ENCODE data around the gene FOXP1. TPM values are rescaled to one million over a fixed set of nuclear protein-coding genes. Genes with fewer than 3 reads are reported as not detected.

Gene FOXP1
- total RNA-seq, 1 donor from 2014 or later: 195 TPM

DNA sequence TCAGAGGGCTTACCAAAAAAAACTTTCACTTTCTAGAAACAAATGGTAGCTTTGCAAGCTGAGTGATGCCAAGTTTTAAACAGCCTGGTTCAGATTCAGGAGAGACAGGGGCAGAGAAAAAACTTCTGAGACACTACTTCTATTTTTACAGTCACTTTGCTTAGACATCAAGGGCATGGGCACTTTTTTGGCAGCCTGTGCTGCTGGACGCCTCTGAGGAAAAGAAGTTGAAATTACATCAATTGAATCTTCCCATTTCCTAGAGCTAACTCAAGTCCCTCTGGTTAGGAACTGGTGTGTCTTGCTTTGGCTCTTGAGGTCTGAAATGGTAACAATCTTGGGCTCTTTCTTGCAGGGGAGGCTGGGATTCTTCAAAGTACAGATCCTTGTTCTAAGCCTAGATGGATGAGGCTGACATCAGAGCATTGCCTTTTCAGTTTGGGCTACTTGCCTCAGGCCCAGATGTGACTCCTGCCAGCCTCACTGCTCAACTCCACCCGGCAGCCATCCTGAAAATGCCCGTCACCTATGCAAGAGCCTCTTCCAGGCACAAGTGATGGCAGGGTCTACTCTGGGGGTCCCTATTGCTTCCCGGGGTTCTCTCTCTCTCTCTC lies 357.5 kb downstream of the FOXP1 start:
- Mint-ChIP-seq H3K9me3 (ENCODE audit: unreplicated experiment) (peaks cover 3% of the 10 kb centered on the region), H3K4me3 (ENCODE audit: unreplicated experiment) (no peak overlapping the region), H3K36me3 (ENCODE audit: unreplicated experiment) (peaks cover 9% of the 10 kb centered on the region), H3K27ac (ENCODE audit: unreplicated experiment) (peak overlapping the region; percentile 39), H3K27me3 (ENCODE audit: unreplicated experiment) (no peaks in the 10 kb centered on the region), H3K4me1 (ENCODE audit: unreplicated experiment) (peaks cover 29% of the 10 kb centered on the region)
- TF ChIP-seq CTCF (IDR thresholded peaks at IDR 0.05): no peak
- no peak for DNase-seq (ENCODE audit: extremely low spot score, unreplicated experiment)

GRCh38 chr3:71225002-71225684 lies 358.4 kb downstream of the FOXP1 start:
- H3K9me3 Mint-ChIP-seq (ENCODE audit: unreplicated experiment): peaks cover 6% of the 10 kb centered on the region
- no peak for DNase-seq (ENCODE audit: extremely low spot score, unreplicated experiment)
- peaks cover 23% of the 10 kb centered on the region for H3K4me1 Mint-ChIP-seq (ENCODE audit: unreplicated experiment)
- H3K36me3 Mint-ChIP-seq (ENCODE audit: unreplicated experiment): peaks cover 11% of the 10 kb centered on the region
- no peak for TF ChIP-seq CTCF (IDR thresholded peaks at IDR 0.05)
- H3K27me3 Mint-ChIP-seq (ENCODE audit: unreplicated experiment): no peaks in the 10 kb centered on the region
- no peak overlapping the region for H3K4me3 Mint-ChIP-seq (ENCODE audit: unreplicated experiment)
- peak overlapping the region; percentile 39 for H3K27ac Mint-ChIP-seq (ENCODE audit: unreplicated experiment)

- Mint-ChIP-seq H3K4me1 (ENCODE audit: unreplicated experiment) (peaks cover 3% of the 10 kb centered on the region), H3K36me3 (ENCODE audit: unreplicated experiment) (peaks cover 18% of the 10 kb centered on the region), H3K4me3 (ENCODE audit: unreplicated experiment) (no peak overlapping the region), H3K9me3 (ENCODE audit: unreplicated experiment) (peaks cover 6% of the 10 kb centered on the region), H3K27ac (ENCODE audit: unreplicated experiment) (no peak overlapping the region), H3K27me3 (ENCODE audit: unreplicated experiment) (no peaks in the 10 kb centered on the region)
- no peak for TF ChIP-seq CTCF (IDR thresholded peaks at IDR 0.05)
- DNase-seq (ENCODE audit: extremely low spot score, unreplicated experiment): no peak
These were observed 363.5 kb downstream of the FOXP1 start for GRCh38 chr3:71219744-71220638.

GRCh38 chr3:71218508-71218907 lies 365.0 kb downstream of the FOXP1 start:
- DNase-seq (ENCODE audit: extremely low spot score, unreplicated experiment): no peak
- Mint-ChIP-seq H3K4me1 (ENCODE audit: unreplicated experiment) (peaks cover 2% of the 10 kb centered on the region), H3K9me3 (ENCODE audit: unreplicated experiment) (peaks cover 6% of the 10 kb centered on the region), H3K27ac (ENCODE audit: unreplicated experiment) (no peak overlapping the region), H3K36me3 (ENCODE audit: unreplicated experiment) (peaks cover 18% of the 10 kb centered on the region), H3K27me3 (ENCODE audit: unreplicated experiment) (no peaks in the 10 kb centered on the region), H3K4me3 (ENCODE audit: unreplicated experiment) (no peak overlapping the region)
- TF ChIP-seq CTCF (IDR thresholded peaks at IDR 0.05): no peak
